Lung (tissue), 12 donors: ENCODE results near the gene SCAANT1. TPM values are rescaled to one million over a fixed set of nuclear protein-coding genes. Genes with fewer than 3 reads are reported as not detected.
A peak's percentile ranks its signal among the peaks of the same experiment; 100 is the strongest.

Experiments
- ATAC-seq: fragments of 200-7000 bp; cut with Tn5 transposase; one replicate; pipeline ENCODE4 v1.9.1; 2020; ENCODE audit warnings: moderate number of reproducible peaks; ENCODE audit not compliant: insufficient read depth, low FRiP score
- DNase-seq, 3 donors: peaks; one replicate each; pipeline ENCODE4 v3.0.0-alpha.2; 2013 to 2017
- H3K27ac ChIP-seq, 2 donors: one replicate each; pipeline ENCODE4 v1.5.1; 2013; ENCODE audit warnings: mild to moderate bottlenecking in 2 of 2, moderate library complexity in 2 of 2, control low read depth in 1 of 2, inconsistent platforms in 1 of 2, low read depth in 1 of 2, low read length in 1 of 2
- H3K27me3 ChIP-seq, 3 donors: one replicate each; pipeline ENCODE4 v1.5.1; 2013; ENCODE audit warnings: low read length in 2 of 3; ENCODE audit not compliant: control insufficient read depth in 3 of 3, insufficient read depth in 3 of 3
- H3K36me3 ChIP-seq, 4 donors: one replicate each; pipeline ENCODE4 v1.5.1; 2013; ENCODE audit warnings: low read length in 4 of 4, mild to moderate bottlenecking in 1 of 4, moderate library complexity in 1 of 4; ENCODE audit not compliant: control insufficient read depth in 4 of 4, insufficient read depth in 4 of 4
- H3K4me1 ChIP-seq, 5 donors: one replicate each; pipeline ENCODE4 v1.5.1; 2013; ENCODE audit warnings: low read length in 5 of 5, mild to moderate bottlenecking in 2 of 5, moderate library complexity in 1 of 5; ENCODE audit not compliant: control insufficient read depth in 5 of 5, insufficient read depth in 5 of 5
- H3K4me3 ChIP-seq: one replicate; pipeline ENCODE4 v1.5.1; 2013; ENCODE audit warnings: mild to moderate bottlenecking, control low read depth, moderate library complexity
- H3K9ac ChIP-seq, 2 donors: one replicate each; pipeline ENCODE4 v1.5.1; 2013; ENCODE audit warnings: low read length in 2 of 2, control low read depth in 1 of 2; ENCODE audit not compliant: insufficient read depth in 1 of 2
- H3K9me3 ChIP-seq, 4 donors: one replicate each; pipeline ENCODE4 v1.5.1; 2013; ENCODE audit warnings: low read length in 3 of 4, mild to moderate bottlenecking in 1 of 4, moderate library complexity in 1 of 4; ENCODE audit not compliant: control insufficient read depth in 4 of 4, insufficient read depth in 3 of 4
- WGBS, 2 donors: extraction: QIAGEN DNeasy Blood & Tissue Kit; methylation state at CpG; one replicate each; pipeline ENCODE4 v1.1.7; 2013; 5-methylcytosine and 5-hydroxymethylcytosine counted together
- polyA plus RNA-seq, 2 donors: library from polyadenylated mRNA; stranded (reverse); fragments of 200-250 nt; gene quantifications; one replicate each; pipeline ENCODE4 v1.2.1, GENCODE V29; 2013
- total RNA-seq, 2 donors: library from RNA; depleted of rRNA in 1 of 2; stranded (reverse); fragments of >200 nt in 1 of 2; gene quantifications; one replicate each; pipeline ENCODE4 v1.2.1, GENCODE V29; 2014 to 2021
- TF ChIP-seq, protein P1 (sequence below): IDR thresholded peaks from 2 replicates; pipeline ENCODE4 v1.5.1; 2012; ENCODE audit warnings: mild to moderate bottlenecking; ENCODE audit errors: control extremely low read depth, extremely low read depth
- donor health status: control.
- donor health status: control.
- donor health status: Bipolar disorder and iron deficiency.
- donor health status: healthy.
- donor health status: DM: yes; HTN: yes; CAD: no.

SCAANT1 gene
- total and polyA plus RNA-seq, 4 donors = not detected

DNA sequence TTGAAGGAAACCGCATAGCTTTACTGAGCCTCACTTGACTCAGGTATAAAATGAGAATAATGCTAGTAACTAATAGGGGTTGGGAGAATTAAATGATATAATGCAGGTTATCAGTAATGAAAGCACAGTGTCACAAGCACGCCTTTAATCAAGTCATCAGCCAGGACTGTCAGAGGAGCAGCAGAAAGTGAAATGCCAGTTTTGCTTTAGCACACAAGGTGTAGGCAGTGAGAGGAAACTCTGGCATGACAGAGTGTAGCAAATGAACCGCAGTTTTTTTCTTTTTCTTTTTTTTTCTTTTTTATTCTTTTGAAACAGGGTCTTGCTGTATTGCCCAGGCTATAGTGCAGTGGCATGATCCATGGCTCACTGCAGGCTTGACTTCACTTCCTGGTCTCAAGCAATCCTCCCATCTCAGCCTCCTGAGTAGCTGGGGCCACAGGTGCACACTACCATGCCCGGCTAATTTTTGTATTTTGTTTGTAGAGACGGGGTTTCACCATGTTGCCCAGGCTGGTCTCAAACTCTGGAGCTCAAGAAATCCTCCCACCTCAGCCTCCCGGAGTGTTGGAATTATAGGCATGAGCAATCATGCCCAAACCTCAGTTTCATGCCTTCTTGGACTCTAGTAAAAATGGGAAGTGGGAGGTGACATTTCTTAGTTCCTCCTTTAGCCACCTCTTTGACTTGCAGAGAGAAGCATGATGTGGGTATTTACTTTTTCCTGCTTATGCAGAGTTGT lies 9.7 kb upstream of the SCAANT1 start:
- no peak overlapping the region for H3K9ac ChIP-seq
- no peak overlapping the region for H3K4me3 ChIP-seq
- H3K27ac ChIP-seq = no peak overlapping the region
- H3K9me3 ChIP-seq = peaks cover 0 to 2% (median 0%) of the 10 kb centered on the region in 4 donors
- H3K27me3 ChIP-seq = no peaks in the 10 kb centered on the region
- DNase-seq = no peak
- H3K36me3 ChIP-seq = peaks cover 18 to 40% (median 32%) of the 10 kb centered on the region in 4 donors
- WGBS, 2 donors = 76 to 88% methylated on average over 6 of the region's 6 CpGs
- ATAC-seq = peak; percentile 77
- peaks cover 0 to 9% (median 4%) of the 10 kb centered on the region in 5 donors for H3K4me1 ChIP-seq
- TF ChIP-seq, protein P1, sequence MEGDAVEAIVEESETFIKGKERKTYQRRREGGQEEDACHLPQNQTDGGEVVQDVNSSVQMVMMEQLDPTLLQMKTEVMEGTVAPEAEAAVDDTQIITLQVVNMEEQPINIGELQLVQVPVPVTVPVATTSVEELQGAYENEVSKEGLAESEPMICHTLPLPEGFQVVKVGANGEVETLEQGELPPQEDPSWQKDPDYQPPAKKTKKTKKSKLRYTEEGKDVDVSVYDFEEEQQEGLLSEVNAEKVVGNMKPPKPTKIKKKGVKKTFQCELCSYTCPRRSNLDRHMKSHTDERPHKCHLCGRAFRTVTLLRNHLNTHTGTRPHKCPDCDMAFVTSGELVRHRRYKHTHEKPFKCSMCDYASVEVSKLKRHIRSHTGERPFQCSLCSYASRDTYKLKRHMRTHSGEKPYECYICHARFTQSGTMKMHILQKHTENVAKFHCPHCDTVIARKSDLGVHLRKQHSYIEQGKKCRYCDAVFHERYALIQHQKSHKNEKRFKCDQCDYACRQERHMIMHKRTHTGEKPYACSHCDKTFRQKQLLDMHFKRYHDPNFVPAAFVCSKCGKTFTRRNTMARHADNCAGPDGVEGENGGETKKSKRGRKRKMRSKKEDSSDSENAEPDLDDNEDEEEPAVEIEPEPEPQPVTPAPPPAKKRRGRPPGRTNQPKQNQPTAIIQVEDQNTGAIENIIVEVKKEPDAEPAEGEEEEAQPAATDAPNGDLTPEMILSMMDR = no peak

DNA sequence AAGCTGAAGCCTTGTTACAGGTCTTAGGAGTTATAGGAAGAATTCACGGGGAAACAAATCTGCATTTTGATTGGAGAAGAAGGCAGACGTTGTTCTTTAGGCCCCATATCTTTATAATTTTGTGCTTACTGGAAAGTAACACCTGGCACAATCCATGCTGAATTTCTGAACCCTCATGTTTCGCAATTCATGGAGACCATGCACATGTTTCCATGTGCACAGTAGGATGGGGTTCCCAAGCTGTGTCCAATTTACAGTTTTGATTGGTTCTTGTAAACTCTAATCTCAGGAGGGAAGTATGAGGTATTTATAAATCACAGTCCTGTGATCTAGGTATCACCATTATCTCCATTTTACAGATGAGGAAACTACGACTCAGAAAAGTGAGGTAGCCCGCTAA lies 7.8 kb upstream of the SCAANT1 start:
- 95 to 96% methylated on average over 5 of the region's 5 CpGs for WGBS, 2 donors
- H3K9ac ChIP-seq = no peak overlapping the region
- ATAC-seq = no peak
- no peak for DNase-seq
- H3K4me3 ChIP-seq = no peak overlapping the region
- no peak overlapping the region for H3K27ac ChIP-seq
- H3K4me1 ChIP-seq = peaks cover 0 to 9% (median under 1%) of the 10 kb centered on the region in 5 donors
- no peaks in the 10 kb centered on the region for H3K9me3 ChIP-seq
- H3K36me3 ChIP-seq = peaks cover 11 to 37% (median 26%) of the 10 kb centered on the region in 4 donors
- H3K27me3 ChIP-seq = no peaks in the 10 kb centered on the region
- TF ChIP-seq, protein P1 = no peak

DNA sequence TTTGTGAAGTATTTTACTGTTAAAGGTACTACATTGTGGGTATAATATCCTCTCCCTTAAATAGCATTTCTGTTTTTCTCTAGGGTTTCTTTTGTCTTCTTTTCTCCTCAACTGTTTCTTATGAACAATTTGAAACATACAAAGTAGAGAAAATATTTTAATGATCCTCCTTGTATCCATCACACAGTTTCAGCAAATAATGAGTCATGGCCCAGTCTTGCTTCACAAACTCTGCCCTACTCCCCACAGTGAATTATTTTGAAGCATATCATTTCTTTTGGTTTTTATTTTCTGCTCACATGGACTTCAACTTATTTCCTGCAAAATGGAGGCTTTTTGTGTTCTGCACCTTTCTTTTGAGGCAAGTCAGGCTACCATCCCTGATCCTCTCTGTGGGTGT lies 6.1 kb upstream of the SCAANT1 start:
- Histone ChIP-seq H3K4me1 (peaks cover 3 to 20% (median 11%) of the 10 kb centered on the region in 5 donors), H3K27ac (no peak overlapping the region), H3K4me3 (no peak overlapping the region), H3K36me3 (peaks cover 13 to 32% (median 25%) of the 10 kb centered on the region in 4 donors), H3K9ac (no peak overlapping the region), H3K9me3 (no peaks in the 10 kb centered on the region), H3K27me3 (no peaks in the 10 kb centered on the region)
- DNase-seq (no peak), ATAC-seq (no peak)
- TF ChIP-seq, protein P1 = no peak
